Measurements from ENCODE around the gene FIGNL1.

Gene FIGNL1

DNA sequence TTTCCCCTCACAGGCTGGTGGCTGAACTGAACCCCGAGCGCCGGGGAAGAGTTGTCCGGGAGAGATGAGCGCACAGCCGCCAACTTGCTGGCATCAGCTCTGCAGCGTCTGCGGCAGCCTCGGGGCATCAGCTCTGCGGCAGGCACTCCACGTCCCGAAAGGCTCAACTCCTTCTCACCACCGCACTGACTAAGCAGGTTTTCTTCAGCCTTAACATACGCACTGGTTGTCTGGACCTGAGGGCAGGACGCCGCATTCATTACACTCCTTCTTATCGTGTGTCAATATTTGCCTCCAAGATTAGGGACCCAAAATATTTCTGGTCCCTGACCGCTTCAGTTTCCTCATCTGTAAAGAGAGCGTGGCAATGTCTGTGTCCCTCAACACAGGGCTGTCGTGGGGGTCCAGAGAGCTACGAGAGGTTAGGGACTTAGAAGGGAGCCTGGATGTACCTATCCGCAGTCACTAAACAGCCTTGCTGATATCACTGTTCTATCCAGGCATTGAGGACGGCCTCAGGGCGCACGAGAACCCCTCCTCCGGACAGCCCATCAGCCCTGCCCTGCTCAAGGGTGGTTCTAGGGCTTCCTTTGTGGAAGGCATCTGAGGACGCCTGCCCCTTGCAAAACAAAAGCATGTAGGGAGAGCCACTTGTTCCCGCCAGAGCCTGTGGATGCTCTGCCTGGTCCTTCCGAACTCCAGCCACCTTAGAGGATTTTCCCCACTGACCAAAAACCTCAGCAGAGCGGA, 42.8 kb upstream of the FIGNL1 start:
- no peak for DNase-seq
- 98% methylated on average over 29 of the region's 30 CpGs for WGBS (ENCODE audit: insufficient coverage)
- Histone ChIP-seq H3K9me3 (ENCODE audit: control extremely low read depth in 1 of 5, control insufficient read depth in 4 of 5, insufficient read depth in 2 of 5, low read depth in 1 of 5, low read length in 4 of 5) (peaks cover 0 to 2% (median 0%) of the 10 kb centered on the region in 5 experiments), H3K4me3 (ENCODE audit: control insufficient read depth in 1 of 7, extremely low read depth in 1 of 7, insufficient read depth in 4 of 7, low read depth in 2 of 7, low read length in 6 of 7) (no peak overlapping the region), H3K4me1 (ENCODE audit: control extremely low read depth in 1 of 4, control insufficient read depth in 4 of 4, insufficient read depth in 4 of 4, low read length in 3 of 4) (peaks cover 10 to 42% (median 22%) of the 10 kb centered on the region in 4 experiments), H3K27me3 (replicated peaks in 2 of 5; ENCODE audit: control insufficient read depth in 4 of 5, insufficient read depth in 5 of 5, low read length in 4 of 5) (no peaks in the 10 kb centered on the region), H3K27ac (ENCODE audit: insufficient read depth in 1 of 2, low read depth in 1 of 2, low read length in 2 of 2, poor library complexity in 1 of 2, severe bottlenecking in 2 of 2) (no peak overlapping the region), H3K36me3 (ENCODE audit: control insufficient read depth in 4 of 4, insufficient read depth in 4 of 4, low read length in 3 of 4) (no peaks in the 10 kb centered on the region)
- POLR2A ChIA-PET, result no interaction called here
- CTCF ChIA-PET, result interaction anchor here (0.6 kb wide), 1 partner anchor 648 kb away, joined by 4 read pairs; no protein-coding TSS in a partner anchor

DNA sequence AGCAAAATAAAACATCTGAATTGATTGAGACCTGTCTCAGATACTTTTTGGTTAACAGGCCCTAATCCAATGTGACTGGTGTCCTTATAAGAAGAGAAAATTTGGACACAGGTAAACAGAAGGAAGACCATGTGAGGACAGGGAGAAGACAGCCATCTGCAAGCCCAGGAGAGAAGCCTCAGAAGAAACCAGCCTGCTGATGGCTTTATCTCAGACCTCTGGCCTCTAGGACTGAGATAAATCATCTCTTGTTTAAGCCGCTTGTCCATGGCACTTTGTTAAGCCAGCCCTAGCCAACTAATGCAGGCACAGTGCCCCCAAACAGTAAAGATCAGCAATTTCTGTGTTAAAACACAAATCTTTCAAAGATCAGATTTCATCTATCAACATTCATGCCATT, 41.8 kb upstream of the FIGNL1 start:
- H3K27ac ChIP-seq (ENCODE audit: insufficient read depth in 1 of 2, low read depth in 1 of 2, low read length in 2 of 2, poor library complexity in 1 of 2, severe bottlenecking in 2 of 2), result no peak overlapping the region
- H3K9me3 ChIP-seq (ENCODE audit: control extremely low read depth in 1 of 5, control insufficient read depth in 4 of 5, insufficient read depth in 2 of 5, low read depth in 1 of 5, low read length in 4 of 5), result peaks cover 0 to 2% (median 0%) of the 10 kb centered on the region in 5 experiments
- ChIA-PET POLR2A (no interaction called here), CTCF (interaction anchor here (1.2 to 2.2 kb wide), 3 partner anchors 11 to 140 kb away, joined by 4 to 6 read pairs (median 5); no protein-coding TSS in a partner anchor)
- H3K4me1 ChIP-seq (ENCODE audit: control extremely low read depth in 1 of 4, control insufficient read depth in 4 of 4, insufficient read depth in 4 of 4, low read length in 3 of 4), result peaks cover 9 to 32% (median 18%) of the 10 kb centered on the region in 4 experiments
- no peak for DNase-seq
- 100% methylated on average over 1 of the region's 1 CpG for WGBS (ENCODE audit: insufficient coverage)
- H3K4me3 ChIP-seq (ENCODE audit: control insufficient read depth in 1 of 7, extremely low read depth in 1 of 7, insufficient read depth in 4 of 7, low read depth in 2 of 7, low read length in 6 of 7), result no peak overlapping the region
- no peaks in the 10 kb centered on the region for H3K27me3 ChIP-seq (replicated peaks in 2 of 5; ENCODE audit: control insufficient read depth in 4 of 5, insufficient read depth in 5 of 5, low read length in 4 of 5)
- H3K36me3 ChIP-seq (ENCODE audit: control insufficient read depth in 4 of 4, insufficient read depth in 4 of 4, low read length in 3 of 4), result no peaks in the 10 kb centered on the region

DNA sequence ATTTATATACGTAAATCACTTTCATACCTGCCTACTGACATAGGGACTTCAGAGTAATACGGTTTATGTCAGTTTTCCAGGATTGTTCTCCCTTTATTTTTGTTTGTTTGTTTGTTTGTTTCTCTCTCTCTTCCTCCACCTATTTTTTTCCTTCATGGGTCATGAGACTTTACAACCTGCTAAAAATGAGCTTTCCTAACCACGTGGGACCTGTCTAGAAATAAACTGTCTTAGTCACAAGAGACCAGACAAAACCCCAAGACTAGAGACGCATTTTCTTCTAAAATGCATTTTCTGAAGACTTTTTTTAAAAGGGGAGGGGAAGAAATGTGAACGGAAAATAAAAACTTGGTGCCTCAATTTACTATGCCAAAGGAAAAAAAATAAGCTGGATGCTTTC, 41.1 kb upstream of the FIGNL1 start:
- Histone ChIP-seq H3K36me3 (ENCODE audit: control insufficient read depth in 4 of 4, insufficient read depth in 4 of 4, low read length in 3 of 4) (no peaks in the 10 kb centered on the region), H3K4me1 (ENCODE audit: control extremely low read depth in 1 of 4, control insufficient read depth in 4 of 4, insufficient read depth in 4 of 4, low read length in 3 of 4) (peaks cover 4 to 25% (median 13%) of the 10 kb centered on the region in 4 experiments), H3K4me3 (ENCODE audit: control insufficient read depth in 1 of 7, extremely low read depth in 1 of 7, insufficient read depth in 4 of 7, low read depth in 2 of 7, low read length in 6 of 7) (no peak overlapping the region), H3K27me3 (replicated peaks in 2 of 5; ENCODE audit: control insufficient read depth in 4 of 5, insufficient read depth in 5 of 5, low read length in 4 of 5) (no peaks in the 10 kb centered on the region), H3K27ac (ENCODE audit: insufficient read depth in 1 of 2, low read depth in 1 of 2, low read length in 2 of 2, poor library complexity in 1 of 2, severe bottlenecking in 2 of 2) (no peak overlapping the region), H3K9me3 (ENCODE audit: control extremely low read depth in 1 of 5, control insufficient read depth in 4 of 5, insufficient read depth in 2 of 5, low read depth in 1 of 5, low read length in 4 of 5) (peaks cover 0 to 2% (median 0%) of the 10 kb centered on the region in 5 experiments)
- CTCF ChIA-PET, result interaction anchor here (1.2 to 2.2 kb wide), 3 partner anchors 11 to 141 kb away, joined by 4 to 6 read pairs (median 5); no protein-coding TSS in a partner anchor
- POLR2A ChIA-PET, result no interaction called here
- no peak for DNase-seq
- 80% methylated on average over 1 of the region's 5 CpGs for WGBS (ENCODE audit: insufficient coverage)

DNA sequence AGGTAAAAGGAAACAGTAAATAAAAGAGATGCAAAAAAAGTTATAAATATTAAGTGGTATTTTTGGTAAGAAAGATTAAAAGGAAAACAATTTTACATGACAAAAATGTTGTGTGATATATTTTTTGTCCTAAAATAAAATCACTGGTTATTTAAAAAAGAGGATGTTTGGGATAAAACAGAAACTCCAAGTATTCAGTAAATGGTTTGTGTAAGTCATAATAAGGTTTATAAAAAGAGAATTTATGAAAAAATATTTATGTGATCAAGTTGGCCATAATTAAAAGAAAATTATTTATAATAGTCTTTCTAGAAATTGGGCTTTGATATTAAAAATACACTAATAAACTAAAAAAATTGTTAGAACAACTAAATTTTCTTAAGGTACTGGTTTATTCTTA, 38.2 kb upstream of the FIGNL1 start:
- no peak for DNase-seq
- Histone ChIP-seq H3K4me3 (ENCODE audit: control insufficient read depth in 1 of 7, extremely low read depth in 1 of 7, insufficient read depth in 4 of 7, low read depth in 2 of 7, low read length in 6 of 7) (no peak overlapping the region), H3K4me1 (ENCODE audit: control extremely low read depth in 1 of 4, control insufficient read depth in 4 of 4, insufficient read depth in 4 of 4, low read length in 3 of 4) (peaks cover 0 to 4% (median 0%) of the 10 kb centered on the region in 4 experiments), H3K9me3 (ENCODE audit: control extremely low read depth in 1 of 5, control insufficient read depth in 4 of 5, insufficient read depth in 2 of 5, low read depth in 1 of 5, low read length in 4 of 5) (peaks cover 0 to 2% (median 0%) of the 10 kb centered on the region in 5 experiments), H3K27me3 (replicated peaks in 2 of 5; ENCODE audit: control insufficient read depth in 4 of 5, insufficient read depth in 5 of 5, low read length in 4 of 5) (no peaks in the 10 kb centered on the region), H3K27ac (ENCODE audit: insufficient read depth in 1 of 2, low read depth in 1 of 2, low read length in 2 of 2, poor library complexity in 1 of 2, severe bottlenecking in 2 of 2) (no peak overlapping the region), H3K36me3 (ENCODE audit: control insufficient read depth in 4 of 4, insufficient read depth in 4 of 4, low read length in 3 of 4) (no peaks in the 10 kb centered on the region)
- POLR2A ChIA-PET, result no interaction called here
- CTCF ChIA-PET, result interaction anchor here (1.9 kb wide), 1 partner anchor 20 kb away, joined by 6 read pairs; no protein-coding TSS in a partner anchor

DNA sequence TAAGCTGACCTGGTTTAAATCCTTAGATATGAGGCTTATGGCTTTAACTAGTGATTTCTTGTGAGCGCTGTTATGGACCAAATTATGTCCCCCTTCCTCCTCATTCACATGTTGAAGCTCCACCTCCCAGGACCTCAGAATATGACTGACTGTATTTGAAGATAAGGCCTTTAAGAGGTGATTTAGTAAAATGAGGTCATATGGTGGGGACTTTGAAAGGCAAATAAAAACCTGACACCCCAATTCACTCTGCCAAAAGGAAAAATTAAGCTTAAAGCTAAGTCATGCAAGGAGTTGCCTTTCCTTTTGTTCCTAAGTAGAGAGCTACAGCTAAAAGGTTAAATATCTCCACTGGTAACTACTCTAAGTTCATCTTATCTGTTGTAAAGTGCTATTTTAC, 36.4 kb upstream of the FIGNL1 start:
- no peaks in the 10 kb centered on the region for H3K27me3 ChIP-seq (replicated peaks in 2 of 5; ENCODE audit: control insufficient read depth in 4 of 5, insufficient read depth in 5 of 5, low read length in 4 of 5)
- H3K4me1 ChIP-seq (ENCODE audit: control extremely low read depth in 1 of 4, control insufficient read depth in 4 of 4, insufficient read depth in 4 of 4, low read length in 3 of 4), result no peaks in the 10 kb centered on the region
- H3K4me3 ChIP-seq (ENCODE audit: control insufficient read depth in 1 of 7, extremely low read depth in 1 of 7, insufficient read depth in 4 of 7, low read depth in 2 of 7, low read length in 6 of 7), result no peak overlapping the region
- no peak overlapping the region for H3K27ac ChIP-seq (ENCODE audit: insufficient read depth in 1 of 2, low read depth in 1 of 2, low read length in 2 of 2, poor library complexity in 1 of 2, severe bottlenecking in 2 of 2)
- WGBS (ENCODE audit: insufficient coverage), result no CpG with 5 or more reads among the region's 1 CpG
- H3K36me3 ChIP-seq (ENCODE audit: control insufficient read depth in 4 of 4, insufficient read depth in 4 of 4, low read length in 3 of 4), result no peaks in the 10 kb centered on the region
- DNase-seq, result peak in 1 of 3 donors; percentile 25
- CTCF ChIA-PET, result interaction anchor here (0.5 to 2.2 kb wide), 7 partner anchors 10 to 193 kb away, joined by 3 to 7 read pairs (median 5); no protein-coding TSS in a partner anchor
- POLR2A ChIA-PET, result no interaction called here
- H3K9me3 ChIP-seq (ENCODE audit: control extremely low read depth in 1 of 5, control insufficient read depth in 4 of 5, insufficient read depth in 2 of 5, low read depth in 1 of 5, low read length in 4 of 5), result peaks cover 0 to 2% (median 0%) of the 10 kb centered on the region in 5 experiments

DNA sequence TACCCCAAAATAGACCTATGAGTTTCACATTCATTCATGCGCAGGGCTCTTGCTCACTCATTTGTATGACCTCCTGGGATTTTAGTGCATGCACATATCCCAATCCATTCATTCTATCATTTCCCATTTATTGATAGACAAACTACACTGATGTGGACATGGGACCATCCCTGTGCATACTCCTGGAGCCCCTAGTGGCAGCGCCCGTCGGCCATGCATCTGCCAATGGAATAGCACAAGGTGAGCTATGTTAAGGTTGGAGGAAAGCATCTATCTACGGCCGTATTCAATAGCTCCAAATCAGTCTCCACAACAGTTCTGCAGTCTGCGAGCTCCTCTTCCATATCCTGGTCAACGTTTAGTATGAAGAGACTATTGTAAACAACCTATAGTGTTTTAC, 31.7 kb upstream of the FIGNL1 start:
- Histone ChIP-seq H3K4me1 (ENCODE audit: control extremely low read depth in 1 of 4, control insufficient read depth in 4 of 4, insufficient read depth in 4 of 4, low read length in 3 of 4) (no peaks in the 10 kb centered on the region), H3K36me3 (ENCODE audit: control insufficient read depth in 4 of 4, insufficient read depth in 4 of 4, low read length in 3 of 4) (no peaks in the 10 kb centered on the region), H3K27me3 (replicated peaks in 2 of 5; ENCODE audit: control insufficient read depth in 4 of 5, insufficient read depth in 5 of 5, low read length in 4 of 5) (no peaks in the 10 kb centered on the region), H3K4me3 (ENCODE audit: control insufficient read depth in 1 of 7, extremely low read depth in 1 of 7, insufficient read depth in 4 of 7, low read depth in 2 of 7, low read length in 6 of 7) (no peak overlapping the region), H3K9me3 (ENCODE audit: control extremely low read depth in 1 of 5, control insufficient read depth in 4 of 5, insufficient read depth in 2 of 5, low read depth in 1 of 5, low read length in 4 of 5) (no peaks in the 10 kb centered on the region), H3K27ac (ENCODE audit: insufficient read depth in 1 of 2, low read depth in 1 of 2, low read length in 2 of 2, poor library complexity in 1 of 2, severe bottlenecking in 2 of 2) (no peak overlapping the region)
- POLR2A ChIA-PET, result no interaction called here
- WGBS (ENCODE audit: insufficient coverage), result 93% methylated on average over 6 of the region's 8 CpGs
- no peak for DNase-seq
- CTCF ChIA-PET, result interaction anchor here (2.6 kb wide), 1 partner anchor 14 kb away, joined by 7 read pairs; no protein-coding TSS in a partner anchor

DNA sequence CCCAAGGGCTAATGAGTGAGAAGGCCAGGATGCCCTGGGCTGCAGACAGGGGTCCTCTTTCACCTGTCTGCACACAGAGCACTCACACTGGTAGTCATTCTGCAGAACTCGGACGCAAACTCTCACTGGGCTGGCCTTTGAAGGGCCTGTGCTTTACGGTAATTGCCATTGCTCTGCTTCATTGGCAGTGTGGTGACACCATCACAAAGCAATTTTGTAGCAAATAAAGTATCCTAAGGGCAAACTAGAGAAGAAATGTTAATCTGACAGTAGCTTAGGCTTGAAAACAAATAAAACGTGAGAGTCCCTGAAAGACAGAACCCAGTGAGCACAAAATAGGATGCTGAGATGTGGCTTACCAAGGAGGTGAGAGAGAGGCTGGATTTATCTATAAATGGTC, 30.6 kb upstream of the FIGNL1 start:
- no peaks in the 10 kb centered on the region for H3K4me1 ChIP-seq (ENCODE audit: control extremely low read depth in 1 of 4, control insufficient read depth in 4 of 4, insufficient read depth in 4 of 4, low read length in 3 of 4)
- no peak overlapping the region for H3K27ac ChIP-seq (ENCODE audit: insufficient read depth in 1 of 2, low read depth in 1 of 2, low read length in 2 of 2, poor library complexity in 1 of 2, severe bottlenecking in 2 of 2)
- no peak for DNase-seq
- H3K36me3 ChIP-seq (ENCODE audit: control insufficient read depth in 4 of 4, insufficient read depth in 4 of 4, low read length in 3 of 4), result no peaks in the 10 kb centered on the region
- 76% methylated on average over 4 of the region's 4 CpGs for WGBS (ENCODE audit: insufficient coverage)
- POLR2A ChIA-PET, result interaction anchor here (0.5 kb wide), 1 partner anchor 113 kb away, joined by 3 read pairs; no protein-coding TSS in a partner anchor
- no peaks in the 10 kb centered on the region for H3K27me3 ChIP-seq (replicated peaks in 2 of 5; ENCODE audit: control insufficient read depth in 4 of 5, insufficient read depth in 5 of 5, low read length in 4 of 5)
- no peaks in the 10 kb centered on the region for H3K9me3 ChIP-seq (ENCODE audit: control extremely low read depth in 1 of 5, control insufficient read depth in 4 of 5, insufficient read depth in 2 of 5, low read depth in 1 of 5, low read length in 4 of 5)
- CTCF ChIA-PET, result interaction anchor here (2.6 kb wide), 1 partner anchor 13 kb away, joined by 7 read pairs; no protein-coding TSS in a partner anchor
- no peak overlapping the region for H3K4me3 ChIP-seq (ENCODE audit: control insufficient read depth in 1 of 7, extremely low read depth in 1 of 7, insufficient read depth in 4 of 7, low read depth in 2 of 7, low read length in 6 of 7)

Data from common myeloid progenitor, CD34-positive (primary cell).